ENCODE data around the gene TPRKB. TPM values are rescaled to one million over a fixed set of nuclear protein-coding genes. Genes with fewer than 3 reads are reported as not detected.
A peak's percentile ranks its signal among the peaks of the same experiment; 100 is the strongest.
"Not testable (repeated sequence)": the region's sequence is repeated elsewhere in the genome, so short reads cannot be mapped to it uniquely, and the experiment has no call there.

The TPRKB gene
- total and polyA plus RNA-seq, 8 donors: 3.1 to 76.0 (median 31.4) TPM; not detected in 1

GRCh38 chr2:73703675-73704074 is 33.5 kb downstream of the TPRKB start:
- Histone ChIP-seq H3K27me3 (no peaks in the 10 kb centered on the region), H3K4me1 (peaks cover 15 to 37% (median 21%) of the 10 kb centered on the region in 4 donors), H3K36me3 (no peaks in the 10 kb centered on the region), H3K4me3 (no peak overlapping the region), H3K9me3 (no peaks in the 10 kb centered on the region), H3K27ac (no peak overlapping the region)
- WGBS, 5 donors: 78 to 93% (median 91%) methylated on average over 5 of the region's 5 CpGs
- intact Hi-C loops (cut with DNase I; ENCODE audit: low total_unique reads): no loop called here
- no peak for DNase-seq
- no peak for TF ChIP-seq POLR2A (IDR thresholded peaks at IDR 0.05)
- TF ChIP-seq EP300 (IDR thresholded peaks at IDR 0.05): no peak
- TF ChIP-seq POLR2AphosphoS5 (IDR thresholded peaks at IDR 0.05): no peak
- no peak for TF ChIP-seq CTCF (IDR thresholded peaks at IDR 0.05)

- H3K4me3 ChIP-seq; H3K36me3 ChIP-seq; intact Hi-C loops (cut with DNase I; ENCODE audit: low total_unique reads); H3K27me3 ChIP-seq; H3K27ac ChIP-seq; H3K9me3 ChIP-seq: not testable (repeated sequence)
- DNase-seq: peak in 1 of 2 donors; percentile 16
- H3K4me1 ChIP-seq: peaks cover 15 to 37% (median 21%) of the 10 kb centered on the region in 4 donors
- WGBS, 5 donors: 49 to 63% (median 57%) methylated on average over 3 of the region's 3 CpGs
Observed at GRCh38 chr2:73702852-73703493, 34.2 kb downstream of the TPRKB start.

- H3K27ac ChIP-seq: peak overlapping the region in 3 of 5 donors; percentile 11 to 84 (median 32)
- no peaks in the 10 kb centered on the region for H3K9me3 ChIP-seq
- 47 to 65% (median 61%) methylated on average over 8 of the region's 8 CpGs for WGBS, 5 donors
- H3K4me1 ChIP-seq: peaks cover 15 to 37% (median 21%) of the 10 kb centered on the region in 4 donors
- peak in 1 of 2 donors; percentile 23 for DNase-seq
- intact Hi-C loops (cut with DNase I; ENCODE audit: low total_unique reads): no loop called here
- H3K4me3 ChIP-seq: no peak overlapping the region
- no peak for TF ChIP-seq POLR2AphosphoS5 (IDR thresholded peaks at IDR 0.05)
- no peak for TF ChIP-seq POLR2A (IDR thresholded peaks at IDR 0.05)
- TF ChIP-seq EP300 (IDR thresholded peaks at IDR 0.05): no peak
- no peak for TF ChIP-seq CTCF (IDR thresholded peaks at IDR 0.05)
- no peaks in the 10 kb centered on the region for H3K27me3 ChIP-seq
- no peaks in the 10 kb centered on the region for H3K36me3 ChIP-seq
Observed at GRCh38 chr2:73701968-73702665, 35.0 kb downstream of the TPRKB start.

DNA sequence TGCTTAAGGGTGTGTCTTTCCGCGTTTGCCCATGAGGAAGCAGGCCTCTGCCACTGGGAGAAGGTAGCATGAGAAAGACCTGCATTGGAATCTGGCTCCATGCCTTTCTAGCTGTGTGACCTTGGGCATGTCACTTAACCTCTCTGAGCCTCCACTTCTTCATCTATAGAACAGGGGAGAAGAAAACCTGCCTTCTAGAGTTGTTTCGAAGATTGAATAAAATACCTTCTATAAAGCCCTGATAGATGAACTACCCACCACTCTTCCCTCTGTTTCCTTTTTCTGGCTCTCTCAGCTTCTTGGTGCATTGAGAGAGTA is 35.7 kb downstream of the TPRKB start:
- Histone ChIP-seq H3K4me1 (peaks cover 15 to 37% (median 21%) of the 10 kb centered on the region in 4 donors), H3K27ac (peak overlapping the region; percentile 56 to 84 (median 72))
- H3K36me3 ChIP-seq; H3K4me3 ChIP-seq; H3K9me3 ChIP-seq; DNase-seq; intact Hi-C loops (cut with DNase I; ENCODE audit: low total_unique reads); H3K27me3 ChIP-seq: not testable (repeated sequence)
- 37 to 72% (median 42%) methylated on average over 1 to 3 of the region's 3 CpGs for WGBS, 5 donors

DNA sequence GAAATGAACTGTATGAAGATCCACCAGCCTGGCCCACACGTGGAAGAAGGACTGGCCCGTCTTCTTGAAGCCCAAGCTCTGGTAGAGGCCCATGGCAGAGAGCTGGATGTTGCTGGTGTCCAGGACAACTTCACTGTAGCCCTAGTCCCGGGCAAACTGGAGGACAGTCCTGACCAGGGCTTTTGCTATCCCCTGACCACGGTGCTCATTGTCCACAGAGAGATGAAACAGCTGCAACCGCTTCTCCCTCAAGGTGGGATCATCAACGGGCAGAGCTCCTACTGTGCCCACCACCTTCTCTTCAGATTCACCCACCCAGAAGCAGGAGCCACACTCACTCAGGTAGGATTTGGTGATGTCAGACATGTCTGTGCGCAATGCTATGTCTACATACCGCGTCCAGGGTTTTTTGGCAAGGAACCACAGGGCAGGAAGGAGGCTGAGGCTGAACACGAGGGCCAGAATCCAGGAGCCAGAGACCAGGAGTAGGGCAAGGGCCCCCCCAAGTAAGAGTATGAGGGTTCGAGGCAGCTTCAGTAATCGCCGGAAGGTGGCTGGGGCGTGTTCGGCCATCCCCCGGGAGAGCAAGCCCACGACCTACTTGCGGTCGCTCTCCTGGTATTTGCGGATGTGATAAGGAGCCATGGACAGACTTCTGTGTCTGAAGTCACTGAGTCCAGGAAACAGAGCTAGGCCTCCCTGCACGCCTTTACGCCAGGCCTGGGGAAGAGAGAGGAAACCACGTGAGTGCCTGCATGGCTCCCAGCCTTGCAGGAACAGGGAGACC is 36.3 kb downstream of the TPRKB start:
- Histone ChIP-seq H3K4me3 (peak overlapping the region in 1 of 4 donors; percentile 6), H3K4me1 (peaks cover 15 to 37% (median 21%) of the 10 kb centered on the region in 4 donors), H3K36me3 (no peaks in the 10 kb centered on the region), H3K9me3 (no peaks in the 10 kb centered on the region), H3K27ac (peak overlapping the region; percentile 56 to 84 (median 72)), H3K27me3 (no peaks in the 10 kb centered on the region)
- DNase-seq: peak; percentile 41 to 60
- WGBS, 5 donors: 35 to 59% (median 45%) methylated on average over 20 to 23 of the region's 23 CpGs
- TF ChIP-seq POLR2AphosphoS5 (IDR thresholded peaks at IDR 0.05) (peak in 2 of 3 donors; percentile 6 to 35), CTCF (IDR thresholded peaks at IDR 0.05) (no peak)
- intact Hi-C loops (cut with DNase I; ENCODE audit: low total_unique reads): no loop called here

All from stomach (tissue), 9 donors.